K562 (cell line): ENCODE measurements around the gene CRACR2B. TPM values are rescaled to one million over a fixed set of nuclear protein-coding genes. Genes with fewer than 3 reads are reported as not detected.
A peak's percentile ranks its signal among the peaks of the same experiment; 100 is the strongest.

Experiments used
- ARID4B ChIP-seq: sonication (generic); formaldehyde crosslinking; IDR thresholded peaks from 2 replicates; pipeline ENCODE4 v1.8.0; 2022; ENCODE audit warnings: mild to moderate bottlenecking, missing genetic modification reagents
- CBFA2T3 ChIP-seq: fragments of 450-650 bp; IDR thresholded peaks from 2 replicates; pipeline ENCODE4 v1.6.1; 2017
- DACH1 ChIP-seq: fragments of 450-650 bp; IDR thresholded peaks from 2 replicates; pipeline ENCODE4 v1.6.1; 2018; ENCODE audit not compliant: partially characterized antibody
- DDX20 ChIP-seq: fragments of 450-650 bp; IDR thresholded peaks from 2 replicates; pipeline ENCODE4 v1.6.1; 2016; ENCODE audit warnings: missing genetic modification characterization, low read depth, mild to moderate bottlenecking, missing compliant biosample characterization, moderate library complexity
- GABPB1 ChIP-seq: sonication (generic); formaldehyde crosslinking; IDR thresholded peaks from 2 replicates; pipeline ENCODE4 v1.8.0; 2022; ENCODE audit warnings: mild to moderate bottlenecking, missing genetic modification reagents
- KAT2B ChIP-seq: IDR thresholded peaks from one replicate; pipeline ENCODE4 v1.6.1; 2012; ENCODE audit warnings: low read depth, mild to moderate bottlenecking, control low read depth, inconsistent platforms, low read length, moderate library complexity
- KDM2B ChIP-seq: fragments of 250-450 bp; sonication (Bioruptor Pico); IDR thresholded peaks from 2 replicates; pipeline ENCODE4 v1.8.0; 2021; ENCODE audit warnings: mild to moderate bottlenecking, moderate library complexity
- MXI1 ChIP-seq: IDR thresholded peaks from 2 replicates; pipeline ENCODE4 v1.6.1; 2011; ENCODE audit warnings: low read depth, mild to moderate bottlenecking, improper control_type of control experiment, low read length
- NFXL1 ChIP-seq: fragments of 450-650 bp; formaldehyde crosslinking; IDR thresholded peaks from 2 replicates; pipeline ENCODE4 v1.4.0; 2021; ENCODE audit warnings: mild to moderate bottlenecking
- PCBP1 ChIP-seq: fragments of 200-400 bp; formaldehyde crosslinking; IDR thresholded peaks from 2 replicates; pipeline ENCODE4 v1.6.1; 2018; ENCODE audit warnings: mild to moderate bottlenecking, low read depth, low read length; ENCODE audit not compliant: poor library complexity, severe bottlenecking
- PML ChIP-seq: IDR thresholded peaks from 2 replicates; pipeline ENCODE4 v1.6.1; 2012; ENCODE audit warnings: low read length, inconsistent platforms
- POLR2G ChIP-seq: fragments of 200-400 bp; formaldehyde crosslinking; IDR thresholded peaks from 2 replicates; pipeline ENCODE4 v1.6.1; 2017; ENCODE audit warnings: low read depth, mild to moderate bottlenecking, antibody characterized with exemption, low read length, moderate library complexity
- RBM17 ChIP-seq: fragments of 200-400 bp; formaldehyde crosslinking; IDR thresholded peaks from 2 replicates; pipeline ENCODE4 v1.6.1; 2017; ENCODE audit warnings: low read depth, mild to moderate bottlenecking, low read length, borderline replicate concordance
- RHOXF2B ChIP-seq: fragments of 250-450 bp; sonication (Bioruptor Pico); conservative IDR thresholded peaks from 2 replicates; pipeline ENCODE4 v1.5.1; 2021
- SMAD3 ChIP-seq: fragments of 450-650 bp; formaldehyde crosslinking; conservative IDR thresholded peaks from 2 replicates; pipeline ENCODE4 v1.4.0; 2020; ENCODE audit warnings: mild to moderate bottlenecking
- SNRNP70 ChIP-seq: fragments of 200-400 bp; formaldehyde crosslinking; optimal IDR thresholded peaks from 2 replicates; pipeline ENCODE3; 2017; ENCODE audit warnings: low read depth, low read length
- U2AF1 ChIP-seq: fragments of 200-400 bp; formaldehyde crosslinking; optimal IDR thresholded peaks from 2 replicates; pipeline ENCODE3; 2017; ENCODE audit warnings: mild to moderate bottlenecking, low read depth, low read length, moderate library complexity
- XRCC3 ChIP-seq: fragments of 450-650 bp; IDR thresholded peaks from 2 replicates; pipeline ENCODE4 v1.6.1; 2017; ENCODE audit warnings: mild to moderate bottlenecking, moderate library complexity
- ZBTB5 ChIP-seq: fragments of 450-650 bp; IDR thresholded peaks from 2 replicates; pipeline ENCODE4 v1.6.1; 2017; ENCODE audit warnings: antibody characterized with exemption
- ZNF785 ChIP-seq: fragments of 250-450 bp; sonication (Bioruptor Pico); IDR thresholded peaks from 2 replicates; pipeline ENCODE4 v1.4.0; 2020; ENCODE audit warnings: mild to moderate bottlenecking
- polyA plus RNA-seq, 8 experiments: library from polyadenylated mRNA; depleted of rRNA in 4 of 8; stranded (reverse) in 5 of 8; unstranded in 3 of 8; fragments of >200 nt; fragmentation: Nextera tagmentation in 2 of 8; fragmentation: Illumina TruSeq in 1 of 8; extraction: Ambion mirVana in 2 of 8; extraction: Trizol in 1 of 8; gene quantifications; 2 replicates each; pipeline versions ENCODE4 v1.2.1 to v1.2.3, GENCODE V29; 2011 to 2014; ENCODE audit warnings: inconsistent platforms in 1 of 8, missing spikeins in 1 of 8
- total RNA-seq, 7 experiments: library from RNA; depleted of rRNA in 6 of 7; stranded (reverse); fragments of >200 nt in 6 of 7; fragmentation: Illumina TruSeq in 2 of 7; extraction: Trizol in 2 of 7; gene quantifications; 2 replicates each; pipeline versions ENCODE4 v1.2.1 to v1.2.3, GENCODE V29; 2011 to 2021; ENCODE audit warnings: low replicate concordance in 1 of 7
- TF ChIP-seq, protein P1 (sequence below), 2 experiments: fragments of 450-650 bp; conservative IDR thresholded peaks; 2 replicates each; pipeline ENCODE4 v1.6.1; 2017; ENCODE audit warnings: mild to moderate bottlenecking in 2 of 2, moderate library complexity in 2 of 2

CRACR2B gene
- total and polyA plus RNA-seq, 9 of the 15 experiments (the other 6 are each of a cell fraction or from before 2014, with no cell fraction given): 0.10 to 51.0 (median 6.0) TPM

DNA sequence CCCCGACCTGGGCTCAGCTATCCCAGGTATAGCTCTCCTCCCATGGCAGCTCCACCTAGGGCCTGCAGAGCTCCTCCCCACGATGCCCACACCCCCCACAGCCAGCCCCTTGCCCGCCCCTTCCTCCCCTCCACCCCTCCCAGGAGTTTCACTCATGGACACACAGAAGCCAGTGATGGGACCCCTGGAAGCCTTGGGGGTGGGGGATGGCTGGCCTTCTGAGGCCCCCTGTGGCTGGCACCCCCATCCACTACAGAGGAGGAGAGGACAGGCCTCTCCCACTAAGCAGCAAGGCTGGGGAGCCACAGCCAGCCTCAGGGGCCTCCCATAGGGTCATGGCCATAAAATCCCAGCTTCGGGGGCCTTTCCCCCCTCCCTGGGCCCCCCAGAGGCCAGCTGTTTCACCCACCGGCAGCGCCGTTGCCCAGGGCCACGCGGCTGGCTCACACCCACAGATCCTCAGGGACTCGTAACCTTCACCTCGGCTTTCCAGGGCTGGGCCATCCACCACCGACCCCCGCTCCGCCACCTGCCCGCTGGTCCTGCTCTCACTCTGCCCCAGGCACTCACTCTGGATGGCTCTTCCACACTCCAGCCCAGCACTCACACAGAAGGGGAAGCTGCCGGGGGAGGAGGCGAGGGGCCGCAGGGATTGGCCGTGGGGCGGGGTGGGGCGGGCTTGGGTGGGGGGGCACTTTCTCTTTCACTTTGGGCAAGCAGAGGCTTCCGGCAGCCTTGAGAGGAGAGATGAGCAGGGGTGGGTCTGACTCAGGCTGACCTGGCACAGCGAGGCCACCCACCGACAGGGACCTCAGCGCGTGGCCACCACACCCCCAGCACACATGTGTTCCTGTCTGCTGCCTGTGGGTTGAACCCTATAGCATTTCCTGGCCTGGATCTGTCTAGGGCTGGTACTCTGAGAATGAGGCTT lies 31.8 kb upstream of the CRACR2B start (continued):
- TF ChIP-seq POLR2G: peak; percentile 47; the same call in 1 of the 2 replicates
- TF ChIP-seq MXI1: peak; percentile 57; the same call in 1 of the 2 replicates
- TF ChIP-seq, protein P1, sequence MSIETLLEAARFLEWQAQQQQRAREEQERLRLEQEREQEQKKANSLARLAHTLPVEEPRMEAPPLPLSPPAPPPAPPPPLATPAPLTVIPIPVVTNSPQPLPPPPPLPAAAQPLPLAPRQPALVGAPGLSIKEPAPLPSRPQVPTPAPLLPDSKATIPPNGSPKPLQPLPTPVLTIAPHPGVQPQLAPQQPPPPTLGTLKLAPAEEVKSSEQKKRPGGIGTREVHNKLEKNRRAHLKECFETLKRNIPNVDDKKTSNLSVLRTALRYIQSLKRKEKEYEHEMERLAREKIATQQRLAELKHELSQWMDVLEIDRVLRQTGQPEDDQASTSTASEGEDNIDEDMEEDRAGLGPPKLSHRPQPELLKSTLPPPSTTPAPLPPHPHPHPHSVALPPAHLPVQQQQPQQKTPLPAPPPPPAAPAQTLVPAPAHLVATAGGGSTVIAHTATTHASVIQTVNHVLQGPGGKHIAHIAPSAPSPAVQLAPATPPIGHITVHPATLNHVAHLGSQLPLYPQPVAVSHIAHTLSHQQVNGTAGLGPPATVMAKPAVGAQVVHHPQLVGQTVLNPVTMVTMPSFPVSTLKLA (conservative IDR thresholded peaks at IDR 0.05): peak; percentile 77 to 92
- peak; percentile 23 for TF ChIP-seq DACH1
- no peak for TF ChIP-seq U2AF1
- TF ChIP-seq KDM2B: no peak
- no peak for TF ChIP-seq NFXL1 (CRISPR knock-in tag)
- no peak for TF ChIP-seq XRCC3
- TF ChIP-seq SMAD3 (CRISPR knock-in tag): no peak
- TF ChIP-seq RHOXF2B (CRISPR knock-in tag): no peak
- 0 out of 2 replicates have a peak, but pooled peaks have one; percentile 47 for TF ChIP-seq ARID4B
- no peak for TF ChIP-seq PML
- TF ChIP-seq ZBTB5: no peak
- TF ChIP-seq SNRNP70: no peak
- TF ChIP-seq DDX20 (tag): no peak
- TF ChIP-seq GABPB1 (CRISPR knock-in tag): no peak; the same call in 1 of the 2 replicates
- TF ChIP-seq RBM17: no peak
- TF ChIP-seq PCBP1: peak; percentile 51
- TF ChIP-seq CBFA2T3: no peak
- no peak for TF ChIP-seq KAT2B
- TF ChIP-seq ZNF785 (CRISPR knock-in tag): no peak
